Hepatocyte (in vitro differentiated cells): Measurements from ENCODE around the gene FGGY. TPM values are rescaled to one million over a fixed set of nuclear protein-coding genes. Genes with fewer than 3 reads are reported as not detected.
"Not testable (repeated sequence)": the region's sequence is repeated elsewhere in the genome, so short reads cannot be mapped to it uniquely, and the experiment has no call there.

Experiments
- DNase-seq: peaks from one replicate; pipeline ENCODE4 v3.0.0-alpha.2; 2016; ENCODE audit warnings: low spot score
- H2AFZ ChIP-seq: fragments of 200-600 bp; sonication (generic); 2 replicates; pipeline ENCODE4 v1.6.0; 2016; ENCODE audit warnings: antibody characterized with exemption, mild to moderate bottlenecking
- H3K27ac ChIP-seq: fragments of 200-600 bp; sonication (generic); 2 replicates; pipeline ENCODE4 v1.5.1; 2016; ENCODE audit warnings: mild to moderate bottlenecking
- H3K27me3 ChIP-seq: fragments of 200-600 bp; sonication (generic); 2 replicates; pipeline ENCODE4 v1.6.1; 2016
- H3K36me3 ChIP-seq: fragments of 200-600 bp; sonication (generic); replicated peaks from 2 replicates; pipeline ENCODE4 v1.5.1; 2016; ENCODE audit warnings: low read depth; ENCODE audit not compliant: insufficient read depth
- H3K4me1 ChIP-seq: fragments of 200-600 bp; sonication (generic); 2 replicates; pipeline ENCODE4 v1.5.1; 2016; ENCODE audit warnings: mild to moderate bottlenecking, moderate library complexity; ENCODE audit not compliant: insufficient read depth
- H3K4me2 ChIP-seq: fragments of 200-600 bp; sonication (generic); 2 replicates; pipeline ENCODE4 v1.6.0; 2016
- H3K4me3 ChIP-seq: fragments of 200-600 bp; sonication (generic); 2 replicates; pipeline ENCODE4 v1.5.1; 2016; ENCODE audit warnings: mild to moderate bottlenecking
- H3K79me2 ChIP-seq: fragments of 200-600 bp; sonication (generic); 2 replicates; pipeline ENCODE4 v1.6.0; 2017; ENCODE audit warnings: mild to moderate bottlenecking
- H3K9me2 ChIP-seq: fragments of 200-600 bp; sonication (generic); replicated peaks from 2 replicates; pipeline ENCODE4 v1.6.0; 2017; ENCODE audit warnings: mild to moderate bottlenecking; ENCODE audit not compliant: insufficient read depth
- H3K9me3 ChIP-seq: fragments of 200-600 bp; sonication (generic); 2 replicates; pipeline ENCODE4 v1.5.1; 2016; ENCODE audit warnings: low read depth, mild to moderate bottlenecking
- H4K20me1 ChIP-seq: fragments of 200-600 bp; sonication (generic); 2 replicates; pipeline ENCODE4 v1.6.0; 2016; ENCODE audit warnings: mild to moderate bottlenecking; ENCODE audit not compliant: insufficient read depth, poor library complexity, severe bottlenecking
- CTCF ChIP-seq: fragments of 200-600 bp; sonication (generic); IDR thresholded peaks from 2 replicates; pipeline ENCODE4 v1.5.1; 2016; ENCODE audit warnings: antibody characterized with exemption, mild to moderate bottlenecking; ENCODE audit not compliant: poor library complexity
- EZH2 ChIP-seq: fragments of 200-600 bp; sonication (generic); IDR thresholded peaks from 2 replicates; pipeline ENCODE4 v1.6.1; 2016; ENCODE audit warnings: antibody characterized with exemption, mild to moderate bottlenecking, borderline replicate concordance
- EZH2phosphoT487 ChIP-seq: fragments of 200-600 bp; sonication (generic); IDR thresholded peaks from one replicate; pipeline ENCODE4 v1.6.1; 2018; ENCODE audit warnings: antibody characterized with exemption, mild to moderate bottlenecking, low read depth, moderate library complexity; ENCODE audit not compliant: unreplicated experiment, severe bottlenecking
- WGBS: methylation state at CpG from one replicate; pipeline ENCODE4 v1.1.6; 2016; ENCODE audit warnings: low lambda C conversion rate; ENCODE audit errors: missing lambda C conversion rate; 5-methylcytosine and 5-hydroxymethylcytosine counted together
- polyA plus RNA-seq: library from polyadenylated mRNA; unstranded; fragments of >200 nt; fragmentation: Nextera tagmentation; extraction: Ambion mirVana; gene quantifications from 2 replicates; pipeline ENCODE4 v1.2.1, GENCODE V29; 2016
- total RNA-seq: library from RNA; depleted of rRNA; stranded (reverse); fragments of >200 nt; gene quantifications from 2 replicates; pipeline ENCODE4 v1.2.3, GENCODE V29; 2014

FGGY gene
- total and polyA plus RNA-seq, 2 experiments from 2014 or later, result 18.0 to 20.6 TPM

DNA sequence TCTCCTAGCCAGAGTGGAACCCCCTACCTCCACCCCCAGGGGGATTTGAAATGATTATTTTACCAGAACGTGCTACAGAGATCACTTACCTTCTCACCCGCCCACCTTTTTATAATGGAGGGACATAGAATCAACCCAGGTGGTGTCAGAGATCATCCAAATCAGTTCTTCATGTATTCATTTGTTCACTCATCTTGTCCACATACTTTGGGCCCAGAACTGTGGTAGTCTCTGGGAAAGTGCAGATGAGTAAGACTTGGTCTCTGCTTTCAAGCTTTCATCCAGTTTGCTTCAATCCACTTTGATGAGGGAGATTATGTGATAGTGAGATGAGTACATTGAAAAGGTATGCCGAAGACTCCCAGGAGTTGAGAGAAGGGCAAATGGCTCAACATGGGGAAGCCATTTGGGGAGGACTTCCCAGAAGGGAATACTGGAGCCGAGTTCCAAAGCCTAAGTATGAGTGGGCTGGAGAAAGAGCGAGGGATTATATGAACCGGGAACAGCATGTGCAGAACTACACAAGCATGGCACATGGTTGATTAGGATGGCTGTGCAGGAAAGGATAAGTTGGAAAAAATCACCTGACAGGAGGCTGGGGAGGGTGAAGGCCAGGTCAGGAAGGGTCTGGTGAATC is 1.9 kb downstream of the FGGY start:
- Histone ChIP-seq H3K4me2 (no peak overlapping the region), H3K36me3 (no peaks in the 10 kb centered on the region), H3K27ac (peak overlapping the region; percentile 99), H3K27me3 (no peaks in the 10 kb centered on the region), H3K4me1 (peaks cover 16% of the 10 kb centered on the region), H3K9me3 (no peaks in the 10 kb centered on the region), H3K4me3 (no peak overlapping the region), H3K79me2 (no peaks in the 10 kb centered on the region), H3K9me2 (no peaks in the 10 kb centered on the region), H4K20me1 (no peaks in the 10 kb centered on the region), H2AFZ (no peak overlapping the region)
- WGBS, result 92% methylated on average over 6 of the region's 6 CpGs
- DNase-seq, result peak; percentile 35
- TF ChIP-seq EZH2phosphoT487 (no peak), EZH2 (no peak), CTCF (no peak)

DNA sequence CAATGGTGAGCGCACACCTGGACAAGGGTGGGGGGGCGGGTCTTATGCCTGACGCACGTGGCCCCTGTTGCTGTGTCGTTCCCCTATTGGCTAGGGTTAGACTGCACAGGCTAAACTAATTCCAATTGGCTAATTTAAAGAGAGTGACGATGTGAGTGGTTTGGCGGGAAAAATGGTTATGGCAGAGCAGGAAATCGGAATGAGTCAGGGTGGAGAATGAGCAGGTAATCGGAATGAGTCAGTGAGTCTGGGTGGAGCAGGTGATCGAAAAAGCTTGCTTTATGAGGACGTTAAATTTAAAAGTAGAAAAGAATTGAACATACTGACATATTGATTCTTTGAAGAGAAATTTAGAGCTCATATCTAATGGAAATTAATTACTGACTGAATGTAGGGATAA is 2.8 kb downstream of the FGGY start:
- not testable (repeated sequence) for H3K27ac ChIP-seq

GRCh38 chr1:59302297-59302696 is 5.4 kb downstream of the FGGY start:
- peaks cover 14% of the 10 kb centered on the region for H3K4me1 ChIP-seq
- 96% methylated on average over 1 of the region's 1 CpG for WGBS
- H2AFZ ChIP-seq, result no peak overlapping the region
- no peaks in the 10 kb centered on the region for H3K36me3 ChIP-seq
- peaks cover 6% of the 10 kb centered on the region for H3K9me3 ChIP-seq
- H3K27me3 ChIP-seq, result no peaks in the 10 kb centered on the region
- H3K9me2 ChIP-seq, result no peaks in the 10 kb centered on the region
- no peak overlapping the region for H3K4me2 ChIP-seq
- H4K20me1 ChIP-seq, result no peaks in the 10 kb centered on the region
- H3K4me3 ChIP-seq, result no peak overlapping the region
- H3K27ac ChIP-seq, result no peak overlapping the region
- TF ChIP-seq EZH2phosphoT487 (no peak), CTCF (no peak), EZH2 (no peak)
- no peaks in the 10 kb centered on the region for H3K79me2 ChIP-seq
- no peak for DNase-seq

More for the DNA sequence above, 2.8 kb downstream of the FGGY start:
- not testable (repeated sequence) for H4K20me1 ChIP-seq, H3K9me2 ChIP-seq, H3K27me3 ChIP-seq, H2AFZ ChIP-seq, H3K4me2 ChIP-seq, H3K4me3 ChIP-seq, H3K36me3 ChIP-seq, DNase-seq, H3K79me2 ChIP-seq, H3K9me3 ChIP-seq
- peaks cover 16% of the 10 kb centered on the region for H3K4me1 ChIP-seq
- WGBS, result 98% methylated on average over 10 of the region's 11 CpGs

DNA sequence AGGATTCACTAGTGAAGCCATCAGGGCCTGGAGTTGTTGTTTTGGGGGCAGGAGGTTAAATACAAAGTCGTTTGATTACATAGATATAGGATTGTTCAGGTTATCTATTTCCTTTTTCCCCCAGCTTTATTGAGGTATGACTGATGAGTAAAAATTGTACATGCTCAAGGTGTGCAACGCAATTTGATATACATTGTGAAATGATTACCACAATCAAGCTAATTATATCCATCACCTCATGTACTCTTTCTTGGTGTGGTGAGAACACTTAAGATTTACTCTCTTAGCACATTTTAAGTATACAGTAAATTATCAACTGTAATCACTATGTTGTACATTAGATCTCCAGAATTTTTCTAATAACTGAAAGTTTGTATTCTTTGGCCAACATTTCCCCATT is 6.0 kb downstream of the FGGY start:
- WGBS, result 68% methylated on average over 2 of the region's 2 CpGs

More for the DNA sequence above, 6.0 kb downstream of the FGGY start:
- Histone ChIP-seq H3K4me2 (no peak overlapping the region), H3K79me2 (no peaks in the 10 kb centered on the region), H3K9me3 (peaks cover 6% of the 10 kb centered on the region), H3K27ac (no peak overlapping the region), H3K4me3 (no peak overlapping the region), H3K4me1 (peaks cover 9% of the 10 kb centered on the region), H4K20me1 (no peaks in the 10 kb centered on the region), H3K27me3 (no peaks in the 10 kb centered on the region), H2AFZ (no peak overlapping the region), H3K9me2 (no peaks in the 10 kb centered on the region), H3K36me3 (no peaks in the 10 kb centered on the region)
- no peak for DNase-seq
- TF ChIP-seq CTCF (no peak), EZH2 (no peak), EZH2phosphoT487 (no peak)
